Lower lobe of right lung (tissue), 2 donors: Measurements from ENCODE around the gene DENND2A. TPM values are rescaled to one million over a fixed set of nuclear protein-coding genes. Genes with fewer than 3 reads are reported as not detected.
"Not testable (repeated sequence)": the region's sequence is repeated elsewhere in the genome, so short reads cannot be mapped to it uniquely, and the experiment has no call there.

Experiments
- ATAC-seq, 2 donors: fragments of 200-7000 bp; cut with Tn5 transposase; one replicate each; pipeline ENCODE4 v1.9.1; 2020 to 2022; ENCODE audit warnings: mild to moderate bottlenecking in 2 of 2, moderate library complexity in 2 of 2
- DNase-seq: peaks from one replicate; pipeline ENCODE4 v3.0.0-alpha.2; 2020
- H3K27ac ChIP-seq: fragments of 200-600 bp; one replicate; pipeline ENCODE4 v1.8.0; 2022
- H3K27me3 ChIP-seq: fragments of 200-600 bp; one replicate; pipeline ENCODE4 v1.8.0; 2022; ENCODE audit warnings: low read depth
- H3K36me3 ChIP-seq: fragments of 200-600 bp; one replicate; pipeline ENCODE4 v1.8.0; 2022; ENCODE audit warnings: mild to moderate bottlenecking
- H3K4me1 ChIP-seq: fragments of 200-600 bp; one replicate; pipeline ENCODE4 v1.8.0; 2022
- H3K4me3 ChIP-seq: fragments of 200-600 bp; one replicate; pipeline ENCODE4 v1.8.0; 2022; ENCODE audit warnings: mild to moderate bottlenecking
- H3K9me3 ChIP-seq: fragments of 200-600 bp; one replicate; pipeline ENCODE4 v1.8.0; 2022
- intact Hi-C: fragments of 100-400 bp; cut with DNase I; formaldehyde crosslinking; loops from one replicate; pipeline ENCODE4 v1.11.0; 2022
- total RNA-seq: library from RNA; stranded (reverse); fragmentation: NEBNext Ultra II Directional; extraction: Animal tissue kit (Norgen Biotek cat#: 25700); gene quantifications from one replicate; pipeline ENCODE4 v1.2.1, GENCODE V29; 2021
- TF ChIP-seq, protein P1 (sequence below): fragments of 200-600 bp; IDR thresholded peaks from one replicate; pipeline ENCODE4 v1.8.0; 2022; ENCODE audit warnings: antibody characterized with exemption, mild to moderate bottlenecking
- donor health status: DM: no; HTN: yes; CAD: no; lungs with severe emphysema.

DENND2A gene
- total RNA-seq, 1 donor from 2014 or later, result 19.0 TPM

DNA sequence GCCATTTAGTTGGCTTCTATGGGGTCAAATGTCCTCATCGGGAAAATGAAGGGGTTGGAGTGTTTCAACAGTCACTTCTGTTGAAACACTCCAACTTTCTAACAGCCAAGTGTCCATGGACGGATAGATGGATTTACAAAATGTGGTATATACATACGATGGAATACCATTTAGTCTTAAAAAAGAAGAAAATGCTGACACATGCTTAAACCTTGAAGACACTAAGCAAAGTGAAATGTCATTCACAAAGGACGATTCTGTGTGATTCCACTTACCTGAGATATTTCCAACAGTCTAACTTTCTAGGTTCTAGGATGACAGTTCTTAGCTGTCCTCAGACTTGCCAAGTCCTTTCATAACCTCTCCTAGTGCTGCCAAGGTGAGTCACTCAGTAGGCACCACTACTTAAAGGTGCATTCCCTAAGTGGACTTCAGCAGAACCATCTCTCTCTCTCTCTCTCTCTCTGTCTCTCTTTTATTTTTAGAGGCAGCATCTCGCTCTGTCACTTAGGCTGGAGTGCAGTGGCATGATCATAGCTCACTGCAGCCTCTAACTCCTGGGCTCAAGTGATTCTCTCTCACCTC lies 69.0 kb downstream of the DENND2A start:
- H3K36me3 ChIP-seq, result peaks cover 11% of the 10 kb centered on the region
- no peak overlapping the region for H3K4me3 ChIP-seq
- no peaks in the 10 kb centered on the region for H3K27me3 ChIP-seq
- TF ChIP-seq, protein P1, sequence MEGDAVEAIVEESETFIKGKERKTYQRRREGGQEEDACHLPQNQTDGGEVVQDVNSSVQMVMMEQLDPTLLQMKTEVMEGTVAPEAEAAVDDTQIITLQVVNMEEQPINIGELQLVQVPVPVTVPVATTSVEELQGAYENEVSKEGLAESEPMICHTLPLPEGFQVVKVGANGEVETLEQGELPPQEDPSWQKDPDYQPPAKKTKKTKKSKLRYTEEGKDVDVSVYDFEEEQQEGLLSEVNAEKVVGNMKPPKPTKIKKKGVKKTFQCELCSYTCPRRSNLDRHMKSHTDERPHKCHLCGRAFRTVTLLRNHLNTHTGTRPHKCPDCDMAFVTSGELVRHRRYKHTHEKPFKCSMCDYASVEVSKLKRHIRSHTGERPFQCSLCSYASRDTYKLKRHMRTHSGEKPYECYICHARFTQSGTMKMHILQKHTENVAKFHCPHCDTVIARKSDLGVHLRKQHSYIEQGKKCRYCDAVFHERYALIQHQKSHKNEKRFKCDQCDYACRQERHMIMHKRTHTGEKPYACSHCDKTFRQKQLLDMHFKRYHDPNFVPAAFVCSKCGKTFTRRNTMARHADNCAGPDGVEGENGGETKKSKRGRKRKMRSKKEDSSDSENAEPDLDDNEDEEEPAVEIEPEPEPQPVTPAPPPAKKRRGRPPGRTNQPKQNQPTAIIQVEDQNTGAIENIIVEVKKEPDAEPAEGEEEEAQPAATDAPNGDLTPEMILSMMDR, result no peak
- no peak overlapping the region for H3K27ac ChIP-seq
- ATAC-seq, result no peak
- intact Hi-C loops, result no loop called here
- peaks cover 7% of the 10 kb centered on the region for H3K4me1 ChIP-seq
- no peak for DNase-seq
- H3K9me3 ChIP-seq, result no peaks in the 10 kb centered on the region

DNA sequence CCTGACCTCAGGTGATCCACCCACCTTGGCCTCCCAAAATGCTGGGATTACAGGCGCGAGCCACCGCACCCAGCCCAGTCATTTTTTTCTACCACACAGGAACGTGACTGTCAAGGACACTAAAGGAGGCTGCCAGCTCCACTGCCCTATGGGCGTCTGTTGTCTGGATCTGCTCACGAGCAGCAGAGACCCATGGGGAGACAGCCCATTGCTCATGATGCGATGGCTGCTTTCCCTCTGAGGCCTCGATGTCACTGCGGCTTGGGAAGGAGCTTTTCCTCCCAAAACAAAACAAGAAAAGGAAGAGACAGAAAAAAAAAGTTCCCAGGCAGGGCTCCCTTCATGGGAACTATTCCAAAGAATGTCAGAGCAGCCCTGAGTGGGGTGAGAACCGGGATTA lies 70.5 kb downstream of the DENND2A start:
- intact Hi-C loops, result no loop called here
- H3K27me3 ChIP-seq, result no peaks in the 10 kb centered on the region
- H3K36me3 ChIP-seq, result peaks cover 11% of the 10 kb centered on the region
- no peak overlapping the region for H3K27ac ChIP-seq
- peaks cover 7% of the 10 kb centered on the region for H3K4me1 ChIP-seq
- no peak overlapping the region for H3K4me3 ChIP-seq
- no peak for ATAC-seq
- TF ChIP-seq, protein P1, result no peak
- H3K9me3 ChIP-seq, result no peaks in the 10 kb centered on the region
- no peak for DNase-seq

DNA sequence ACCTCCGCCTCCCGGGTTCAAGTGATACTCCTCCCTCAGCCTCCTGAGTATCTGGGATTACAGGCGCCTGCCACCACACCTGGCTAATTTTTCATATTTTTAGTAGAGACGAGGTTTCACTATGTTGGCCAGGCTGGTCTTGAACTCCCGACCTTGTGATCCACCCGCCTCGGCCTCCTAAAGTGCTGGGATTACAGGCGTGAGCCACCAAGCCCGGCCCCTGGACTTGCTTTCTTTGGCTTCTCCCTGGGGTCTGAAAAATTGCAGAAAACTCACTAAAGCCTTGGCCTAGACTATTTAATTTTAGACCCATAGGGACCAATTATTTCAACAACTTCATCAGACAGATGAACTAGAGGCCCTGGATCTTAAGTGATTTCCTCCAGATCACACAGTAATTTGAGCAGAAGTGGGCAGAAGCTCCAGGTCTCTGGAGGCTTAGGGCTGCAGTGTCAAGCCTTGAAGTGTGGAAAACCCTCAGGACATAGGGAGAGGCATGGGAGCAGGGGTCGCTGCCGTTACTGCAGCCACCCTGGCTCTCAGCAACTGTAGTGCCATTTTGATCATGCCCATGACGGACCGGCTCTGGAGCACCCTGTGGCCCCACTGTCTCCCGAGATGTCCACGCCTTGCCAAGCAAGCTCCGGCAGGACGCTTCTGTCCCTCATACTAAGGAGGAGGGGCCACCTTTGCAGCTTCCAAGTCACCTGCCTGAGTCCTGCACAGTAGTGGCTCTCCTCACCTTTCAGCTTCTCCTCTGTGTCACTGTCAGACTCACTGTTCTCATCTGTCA lies 72.4 kb downstream of the DENND2A start:
- ATAC-seq, result no peak
- Histone ChIP-seq H3K9me3 (no peaks in the 10 kb centered on the region), H3K4me3 (no peak overlapping the region), H3K27me3 (no peaks in the 10 kb centered on the region), H3K4me1 (peaks cover 7% of the 10 kb centered on the region), H3K27ac (no peak overlapping the region), H3K36me3 (peaks cover 4% of the 10 kb centered on the region)
- intact Hi-C loops, result no loop called here
- DNase-seq, result no peak
- TF ChIP-seq, protein P1, result no peak

DNA sequence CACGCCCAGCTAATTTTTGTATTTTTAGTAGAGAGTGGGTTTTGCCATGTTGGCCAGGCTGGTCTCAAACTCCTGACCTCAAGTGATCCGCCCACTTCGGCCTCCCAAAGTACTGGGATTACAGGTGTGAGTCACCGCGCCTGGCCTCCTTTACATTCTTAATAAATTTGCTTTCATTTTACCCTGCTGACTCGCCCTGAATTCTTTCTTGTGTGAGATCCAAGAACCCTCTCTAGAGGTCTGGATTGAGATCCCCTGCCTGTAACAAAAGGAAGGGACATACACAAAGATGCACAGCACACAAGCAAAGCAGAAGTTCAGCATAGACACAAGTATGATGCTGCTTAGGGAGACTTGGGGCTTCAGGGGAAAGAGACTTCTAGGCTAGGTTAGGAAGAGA lies 74.4 kb downstream of the DENND2A start:
- not testable (repeated sequence) for H3K27ac ChIP-seq, DNase-seq, H3K36me3 ChIP-seq

DNA sequence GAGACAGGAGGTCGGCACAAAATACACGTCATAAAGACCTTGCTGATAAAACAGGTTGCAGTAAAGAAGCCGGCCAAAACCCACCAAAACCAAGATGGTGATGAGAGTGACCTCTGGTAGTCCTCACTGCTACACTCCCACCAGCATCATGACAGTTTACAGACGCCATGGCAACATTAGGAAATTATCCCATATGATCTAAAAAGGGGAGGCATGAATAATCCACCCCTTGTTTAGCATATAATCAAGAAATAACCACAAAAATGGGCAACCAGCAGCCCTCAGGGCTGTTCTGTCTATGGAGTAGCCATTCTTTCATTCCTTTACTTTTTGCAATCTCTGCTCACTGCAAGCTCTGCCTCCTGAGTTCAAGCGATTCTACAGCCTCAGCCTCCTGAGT lies 74.9 kb downstream of the DENND2A start:
- DNase-seq, ATAC-seq, H3K9me3 ChIP-seq, H3K36me3 ChIP-seq, H3K4me3 ChIP-seq, H3K27ac ChIP-seq, H3K4me1 ChIP-seq, H3K27me3 ChIP-seq, intact Hi-C loops: not testable (repeated sequence)

More for the DNA sequence above, 74.4 kb downstream of the DENND2A start:
- H3K4me1 ChIP-seq, H3K9me3 ChIP-seq, H3K27me3 ChIP-seq, intact Hi-C loops, H3K4me3 ChIP-seq, ATAC-seq: not testable (repeated sequence)

DNA sequence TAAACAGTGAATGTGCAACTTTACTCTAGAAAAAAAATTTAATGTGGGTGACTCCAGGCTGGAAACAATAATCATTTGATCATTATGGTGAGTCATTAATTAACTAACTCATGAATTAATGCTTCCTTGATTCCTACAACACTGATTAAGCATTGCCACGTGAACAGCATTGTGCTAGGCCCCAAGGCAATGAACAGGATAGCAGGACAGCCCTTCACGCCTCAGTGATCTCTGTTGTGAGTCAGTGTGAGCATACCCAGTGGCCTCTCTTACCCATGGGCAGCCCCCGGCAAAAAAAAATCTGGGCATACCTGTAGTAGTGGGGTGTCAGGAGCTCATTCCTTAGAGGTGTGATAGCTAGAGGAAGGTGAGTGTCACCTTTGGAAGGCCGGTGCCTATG lies 76.0 kb downstream of the DENND2A start:
- Histone ChIP-seq H3K4me3 (no peak overlapping the region), H3K36me3 (peaks cover 2% of the 10 kb centered on the region), H3K9me3 (no peaks in the 10 kb centered on the region), H3K4me1 (peaks cover 7% of the 10 kb centered on the region), H3K27me3 (no peaks in the 10 kb centered on the region), H3K27ac (no peak overlapping the region)
- ATAC-seq (no peak), DNase-seq (no peak)
- intact Hi-C loops, result no loop called here
- TF ChIP-seq, protein P1, result no peak
